Measurements from ENCODE around the gene GRIP2. TPM values are rescaled to one million over a fixed set of nuclear protein-coding genes. Genes with fewer than 3 reads are reported as not detected.

GRIP2 gene
- total RNA-seq, 2 experiments from 2014 or later: not detected

DNA sequence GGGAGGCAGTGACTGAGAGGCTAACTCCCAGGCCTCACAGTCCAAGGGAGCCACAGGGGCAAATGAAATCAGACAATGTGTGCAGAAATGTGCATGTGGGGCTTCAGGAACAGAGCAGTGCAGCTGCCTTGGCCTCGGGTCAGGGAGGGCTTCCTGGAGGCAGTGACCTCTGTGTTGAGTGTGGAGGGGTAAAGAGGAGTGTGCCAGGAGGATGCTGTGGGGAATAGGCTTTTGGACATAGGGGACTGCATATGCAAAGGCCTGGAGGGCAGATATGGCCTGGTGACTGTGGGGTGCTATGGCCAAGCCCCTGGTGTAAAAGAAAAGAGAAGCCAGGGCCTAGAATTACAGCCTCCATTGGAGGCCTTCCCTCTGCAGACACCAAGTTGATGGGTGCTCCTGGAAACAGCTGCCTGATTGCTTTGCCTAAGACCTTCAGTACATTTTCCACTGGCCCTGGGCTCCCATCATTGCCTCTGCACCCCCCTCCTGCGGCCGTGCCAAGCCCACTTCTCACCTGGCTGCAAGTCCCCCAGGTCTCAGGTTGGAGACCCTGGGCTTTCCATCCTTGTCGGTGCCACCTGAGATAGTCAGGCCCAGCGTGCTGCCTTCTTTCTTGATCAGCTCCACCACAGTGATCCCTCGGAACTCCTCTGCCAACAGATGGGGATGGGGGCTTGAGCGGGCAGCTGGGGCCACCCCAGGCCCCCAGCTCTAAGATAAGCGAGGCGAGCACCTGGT lies 15.1 kb downstream of the GRIP2 start:
- Histone ChIP-seq H3K36me3 (ENCODE audit: insufficient read depth, low read length) (no peaks in the 10 kb centered on the region), H3K4me2 (ENCODE audit: low read length) (no peak overlapping the region), H3K9me3 (ENCODE audit: low read length) (no peaks in the 10 kb centered on the region), H3K9me2 (ENCODE audit: insufficient read depth, low read length) (no peaks in the 10 kb centered on the region), H4K20me1 (ENCODE audit: insufficient read depth, low read length) (no peaks in the 10 kb centered on the region), H3K79me2 (ENCODE audit: insufficient read depth, low read depth, low read length) (no peaks in the 10 kb centered on the region), H3K4me3 (ENCODE audit: low read depth, low read length, poor library complexity, severe bottlenecking) (no peak overlapping the region), H2AFZ (ENCODE audit: low read length) (no peak overlapping the region), H3K4me1 (ENCODE audit: insufficient read depth, low read length, poor library complexity, severe bottlenecking) (no peaks in the 10 kb centered on the region), H3K27ac (ENCODE audit: low read depth, low read length, poor library complexity, severe bottlenecking) (no peak overlapping the region)
- TF ChIP-seq, protein P1, sequence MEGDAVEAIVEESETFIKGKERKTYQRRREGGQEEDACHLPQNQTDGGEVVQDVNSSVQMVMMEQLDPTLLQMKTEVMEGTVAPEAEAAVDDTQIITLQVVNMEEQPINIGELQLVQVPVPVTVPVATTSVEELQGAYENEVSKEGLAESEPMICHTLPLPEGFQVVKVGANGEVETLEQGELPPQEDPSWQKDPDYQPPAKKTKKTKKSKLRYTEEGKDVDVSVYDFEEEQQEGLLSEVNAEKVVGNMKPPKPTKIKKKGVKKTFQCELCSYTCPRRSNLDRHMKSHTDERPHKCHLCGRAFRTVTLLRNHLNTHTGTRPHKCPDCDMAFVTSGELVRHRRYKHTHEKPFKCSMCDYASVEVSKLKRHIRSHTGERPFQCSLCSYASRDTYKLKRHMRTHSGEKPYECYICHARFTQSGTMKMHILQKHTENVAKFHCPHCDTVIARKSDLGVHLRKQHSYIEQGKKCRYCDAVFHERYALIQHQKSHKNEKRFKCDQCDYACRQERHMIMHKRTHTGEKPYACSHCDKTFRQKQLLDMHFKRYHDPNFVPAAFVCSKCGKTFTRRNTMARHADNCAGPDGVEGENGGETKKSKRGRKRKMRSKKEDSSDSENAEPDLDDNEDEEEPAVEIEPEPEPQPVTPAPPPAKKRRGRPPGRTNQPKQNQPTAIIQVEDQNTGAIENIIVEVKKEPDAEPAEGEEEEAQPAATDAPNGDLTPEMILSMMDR (conservative IDR thresholded peaks at IDR 0.05; ENCODE audit: low read length): no peak
- TF ChIP-seq EZH2phosphoT487 (IDR thresholded peaks at IDR 0.05; ENCODE audit: borderline replicate concordance, low read depth, low read length): no peak
- intact Hi-C loops (cut with micrococcal nuclease; ENCODE audit: unreplicated experiment): no loop called here
- BruUV-seq (replicated peaks): no TSS peak
- CTCF ChIA-PET (ENCODE audit: unreplicated experiment): no interaction called here
- POLR2A ChIA-PET: interaction anchor here (0.5 kb wide), 1 partner anchor 627 kb away, joined by 3 read pairs; no protein-coding TSS in a partner anchor
- DNase-seq (ENCODE audit: low spot score): no peak

DNA sequence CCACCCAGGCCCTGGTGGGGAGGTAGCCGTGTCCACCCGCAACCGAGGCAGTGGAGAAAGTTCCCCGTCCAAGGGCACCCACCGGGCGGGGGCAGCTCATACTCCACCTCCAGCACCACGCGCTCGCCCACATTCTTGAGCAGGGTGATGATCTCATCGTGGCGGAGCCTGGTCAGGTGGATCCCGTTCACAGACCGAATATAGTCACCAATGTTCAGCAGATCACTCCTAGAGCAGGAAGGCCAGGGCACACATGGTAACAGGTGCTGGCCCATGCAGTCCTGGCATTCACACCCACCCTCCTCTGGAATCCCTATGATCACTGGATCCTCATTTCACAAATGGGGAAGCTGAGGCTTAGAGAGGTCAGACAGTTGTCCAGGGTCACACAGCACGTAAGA lies 15.8 kb downstream of the GRIP2 start:
- intact Hi-C loops (cut with micrococcal nuclease; ENCODE audit: unreplicated experiment): no loop called here
- H3K4me1 ChIP-seq (ENCODE audit: insufficient read depth, low read length, poor library complexity, severe bottlenecking): no peaks in the 10 kb centered on the region
- no peaks in the 10 kb centered on the region for H3K79me2 ChIP-seq (ENCODE audit: insufficient read depth, low read depth, low read length)
- POLR2A ChIA-PET: no interaction called here
- H3K36me3 ChIP-seq (ENCODE audit: insufficient read depth, low read length): no peaks in the 10 kb centered on the region
- H2AFZ ChIP-seq (ENCODE audit: low read length): no peak overlapping the region
- CTCF ChIA-PET (ENCODE audit: unreplicated experiment): no interaction called here
- H3K4me2 ChIP-seq (ENCODE audit: low read length): no peak overlapping the region
- H3K9me2 ChIP-seq (ENCODE audit: insufficient read depth, low read length): no peaks in the 10 kb centered on the region
- no peak for DNase-seq (ENCODE audit: low spot score)
- no peaks in the 10 kb centered on the region for H3K9me3 ChIP-seq (ENCODE audit: low read length)
- H4K20me1 ChIP-seq (ENCODE audit: insufficient read depth, low read length): no peaks in the 10 kb centered on the region
- H3K27ac ChIP-seq (ENCODE audit: low read depth, low read length, poor library complexity, severe bottlenecking): no peak overlapping the region
- H3K4me3 ChIP-seq (ENCODE audit: low read depth, low read length, poor library complexity, severe bottlenecking): no peak overlapping the region
- no TSS peak for BruUV-seq (replicated peaks)
- no peak for TF ChIP-seq EZH2phosphoT487 (IDR thresholded peaks at IDR 0.05; ENCODE audit: borderline replicate concordance, low read depth, low read length)
- TF ChIP-seq, protein P1 (conservative IDR thresholded peaks at IDR 0.05; ENCODE audit: low read length): no peak

DNA sequence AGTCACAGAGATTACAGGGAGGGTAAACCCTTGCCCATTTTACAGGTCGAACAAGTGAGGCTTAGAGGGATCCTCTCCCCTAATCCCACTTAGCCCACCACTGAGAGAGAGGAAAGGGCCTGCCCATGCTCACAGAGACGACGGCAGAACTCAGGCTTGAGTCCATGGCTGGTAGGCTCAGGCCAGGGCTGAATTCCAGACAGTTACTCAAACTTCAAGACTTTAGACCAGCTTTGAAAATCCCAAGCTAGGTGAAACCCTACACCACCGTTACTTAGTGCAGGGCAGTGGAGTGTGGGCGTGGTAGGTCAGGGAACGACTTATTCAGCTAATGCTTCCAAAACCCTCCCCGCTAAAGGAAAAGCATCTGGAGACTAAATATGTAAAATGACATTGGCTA lies 16.4 kb downstream of the GRIP2 start:
- Histone ChIP-seq H2AFZ (ENCODE audit: low read length) (no peak overlapping the region), H3K27ac (ENCODE audit: low read depth, low read length, poor library complexity, severe bottlenecking) (no peak overlapping the region), H3K4me3 (ENCODE audit: low read depth, low read length, poor library complexity, severe bottlenecking) (no peak overlapping the region), H4K20me1 (ENCODE audit: insufficient read depth, low read length) (no peaks in the 10 kb centered on the region), H3K9me3 (ENCODE audit: low read length) (no peaks in the 10 kb centered on the region), H3K9me2 (ENCODE audit: insufficient read depth, low read length) (no peaks in the 10 kb centered on the region), H3K4me2 (ENCODE audit: low read length) (no peak overlapping the region), H3K4me1 (ENCODE audit: insufficient read depth, low read length, poor library complexity, severe bottlenecking) (no peaks in the 10 kb centered on the region), H3K36me3 (ENCODE audit: insufficient read depth, low read length) (no peaks in the 10 kb centered on the region), H3K79me2 (ENCODE audit: insufficient read depth, low read depth, low read length) (no peaks in the 10 kb centered on the region)
- BruUV-seq (replicated peaks): no TSS peak
- intact Hi-C loops (cut with micrococcal nuclease; ENCODE audit: unreplicated experiment): no loop called here
- TF ChIP-seq, protein P1 (conservative IDR thresholded peaks at IDR 0.05; ENCODE audit: low read length): no peak
- TF ChIP-seq EZH2phosphoT487 (IDR thresholded peaks at IDR 0.05; ENCODE audit: borderline replicate concordance, low read depth, low read length): no peak
- ChIA-PET CTCF (ENCODE audit: unreplicated experiment) (no interaction called here), POLR2A (no interaction called here)
- no peak for DNase-seq (ENCODE audit: low spot score)

All from OCI-LY7 (cell line).